Liver (tissue), 9 donors: ENCODE results near the gene ADIG. TPM values are rescaled to one million over a fixed set of nuclear protein-coding genes. Genes with fewer than 3 reads are reported as not detected.

Experiments
- DNase-seq: peaks from one replicate; pipeline ENCODE4 v3.0.0-alpha.2; 2017; ENCODE audit warnings: low spot score
- H3K27ac ChIP-seq, 2 donors: one replicate each; pipeline ENCODE4 v1.7.0; 2013; ENCODE audit warnings: inconsistent platforms in 2 of 2, low read length in 2 of 2, control low read depth in 1 of 2, low read depth in 1 of 2, mild to moderate bottlenecking in 1 of 2
- H3K27me3 ChIP-seq, 4 donors: one replicate each; pipeline versions ENCODE4 v1.6.1 to v1.7.0; 2013; ENCODE audit warnings: low read length in 3 of 4, inconsistent platforms in 1 of 4, mild to moderate bottlenecking in 1 of 4, moderate library complexity in 1 of 4; ENCODE audit not compliant: control insufficient read depth in 4 of 4, insufficient read depth in 4 of 4
- H3K36me3 ChIP-seq, 4 donors: one replicate each; pipeline versions ENCODE4 v1.6.1 to v1.7.0; 2013; ENCODE audit warnings: low read length in 3 of 4, mild to moderate bottlenecking in 3 of 4, low read depth in 1 of 4, moderate library complexity in 1 of 4; ENCODE audit not compliant: control insufficient read depth in 4 of 4, insufficient read depth in 3 of 4
- H3K4me1 ChIP-seq, 4 donors: one replicate each; pipeline versions ENCODE4 v1.6.1 to v1.7.0; 2013; ENCODE audit warnings: low read length in 3 of 4, mild to moderate bottlenecking in 3 of 4, moderate library complexity in 1 of 4; ENCODE audit not compliant: control insufficient read depth in 4 of 4, insufficient read depth in 4 of 4
- H3K4me3 ChIP-seq, 3 donors: one replicate each; pipeline versions ENCODE4 v1.6.1 to v1.7.0; 2013; ENCODE audit warnings: low read length in 3 of 3, control low read depth in 1 of 3, low read depth in 1 of 3, mild to moderate bottlenecking in 1 of 3
- H3K9ac ChIP-seq, 2 donors: one replicate each; pipeline ENCODE4 v1.7.0; 2013; ENCODE audit warnings: low read length in 2 of 2, mild to moderate bottlenecking in 2 of 2, moderate library complexity in 2 of 2, control low read depth in 1 of 2, low read depth in 1 of 2
- H3K9me3 ChIP-seq, 4 donors: one replicate each; pipeline versions ENCODE4 v1.6.1 to v1.7.0; 2013; ENCODE audit warnings: low read length in 3 of 4; ENCODE audit not compliant: control insufficient read depth in 4 of 4
- EGR1 ChIP-seq, 2 donors: IDR thresholded peaks; 2 replicates each; pipeline ENCODE4 v1.6.1; 2016 to 2018; ENCODE audit warnings: antibody characterized with exemption in 2 of 2, low read depth in 2 of 2
- FOXA1 ChIP-seq: IDR thresholded peaks from 2 replicates; pipeline ENCODE4 v1.6.1; 2016; ENCODE audit warnings: antibody characterized with exemption
- FOXA2 ChIP-seq: IDR thresholded peaks from 2 replicates; pipeline ENCODE4 v1.6.1; 2016; ENCODE audit warnings: antibody characterized with exemption
- HNF4A ChIP-seq, 2 donors: conservative IDR thresholded peaks; 2 replicates each; pipeline ENCODE4 v1.6.1; 2016; ENCODE audit warnings: antibody characterized with exemption in 2 of 2, mild to moderate bottlenecking in 2 of 2
- HNF4G ChIP-seq: IDR thresholded peaks from 2 replicates; pipeline ENCODE4 v1.6.1; 2016; ENCODE audit warnings: antibody characterized with exemption
- JUND ChIP-seq, 2 donors: IDR thresholded peaks; 2 replicates each; pipeline ENCODE4 v1.6.1; 2016; ENCODE audit warnings: antibody characterized with exemption in 2 of 2
- MAX ChIP-seq: IDR thresholded peaks from 2 replicates; pipeline ENCODE4 v1.6.1; 2016; ENCODE audit warnings: antibody characterized with exemption
- NR2F2 ChIP-seq: IDR thresholded peaks from 2 replicates; pipeline ENCODE4 v1.6.1; 2016; ENCODE audit warnings: antibody characterized with exemption
- RAD21 ChIP-seq, 2 donors: IDR thresholded peaks; 2 replicates each; pipeline ENCODE4 v1.6.1; 2016; ENCODE audit warnings: antibody characterized with exemption in 2 of 2, mild to moderate bottlenecking in 2 of 2
- RXRA ChIP-seq, 2 donors: IDR thresholded peaks; 2 replicates each; pipeline ENCODE4 v1.6.1; 2017 to 2018; ENCODE audit warnings: antibody characterized with exemption in 2 of 2, mild to moderate bottlenecking in 1 of 2
- SP1 ChIP-seq: IDR thresholded peaks from 2 replicates; pipeline ENCODE4 v1.6.1; 2018; ENCODE audit warnings: antibody characterized with exemption, mild to moderate bottlenecking
- TAF1 ChIP-seq: conservative IDR thresholded peaks from 2 replicates; pipeline ENCODE4 v1.6.1; 2016; ENCODE audit warnings: antibody characterized with exemption, mild to moderate bottlenecking
- YY1 ChIP-seq: IDR thresholded peaks from 2 replicates; pipeline ENCODE4 v1.6.1; 2016; ENCODE audit warnings: antibody characterized with exemption, mild to moderate bottlenecking
- WGBS: extraction: QIAGEN DNeasy Blood & Tissue Kit; methylation state at CpG from one replicate; pipeline ENCODE4 v1.1.7; 2013; 5-methylcytosine and 5-hydroxymethylcytosine counted together
- polyA plus RNA-seq, 2 donors: library from polyadenylated mRNA; stranded (reverse) in 1 of 2; unstranded in 1 of 2; fragments of 200-250 nt in 1 of 2; fragments of >200 nt in 1 of 2; fragmentation: Nextera tagmentation in 1 of 2; extraction: Ambion mirVana in 1 of 2; gene quantifications; one replicate each; pipeline versions ENCODE4 v1.2.1 to v1.2.3, GENCODE V29; 2013 to 2015
- total RNA-seq, 2 donors: library from RNA; depleted of rRNA; stranded (reverse); fragments of >200 nt; gene quantifications; one replicate each; pipeline ENCODE4 v1.2.3, GENCODE V29; 2014
- TF ChIP-seq, protein P1 (sequence below): IDR thresholded peaks from 2 replicates; pipeline ENCODE4 v1.6.1; 2016; ENCODE audit warnings: antibody characterized with exemption
- TF ChIP-seq, protein P2 (sequence below): IDR thresholded peaks from 2 replicates; pipeline ENCODE4 v1.6.1; 2016; ENCODE audit warnings: antibody characterized with exemption, mild to moderate bottlenecking
- TF ChIP-seq, protein P3 (sequence below): IDR thresholded peaks from 2 replicates; pipeline ENCODE4 v1.6.1; 2016; ENCODE audit warnings: antibody characterized with exemption
- donor health status: healthy.
- donor health status: healthy.
- donor health status: healthy.
- donor health status: healthy.
- donor health status: healthy.

ADIG gene
- total and polyA plus RNA-seq, 4 donors = not detected

DNA sequence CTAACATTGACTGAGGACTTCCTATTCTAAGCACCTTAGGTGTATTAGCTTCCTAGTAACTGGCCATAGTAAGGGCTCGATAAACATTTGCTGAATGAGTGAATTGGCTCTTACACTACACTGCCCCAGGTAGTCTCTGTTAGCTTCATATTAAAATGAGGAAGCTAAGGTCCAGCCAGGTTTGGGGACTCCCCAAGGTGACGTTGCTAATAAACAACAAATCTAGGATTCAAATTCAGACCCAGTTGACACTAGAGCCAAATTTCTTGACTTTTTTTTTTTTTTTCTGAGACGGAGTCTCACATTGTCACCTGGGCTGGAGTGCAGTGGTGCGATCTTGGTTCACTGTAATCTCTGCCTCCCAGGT, 36.8 kb downstream of the ADIG start:
- WGBS = 86% methylated on average over 4 of the region's 4 CpGs
- H3K27me3 ChIP-seq = no peaks in the 10 kb centered on the region

DNA sequence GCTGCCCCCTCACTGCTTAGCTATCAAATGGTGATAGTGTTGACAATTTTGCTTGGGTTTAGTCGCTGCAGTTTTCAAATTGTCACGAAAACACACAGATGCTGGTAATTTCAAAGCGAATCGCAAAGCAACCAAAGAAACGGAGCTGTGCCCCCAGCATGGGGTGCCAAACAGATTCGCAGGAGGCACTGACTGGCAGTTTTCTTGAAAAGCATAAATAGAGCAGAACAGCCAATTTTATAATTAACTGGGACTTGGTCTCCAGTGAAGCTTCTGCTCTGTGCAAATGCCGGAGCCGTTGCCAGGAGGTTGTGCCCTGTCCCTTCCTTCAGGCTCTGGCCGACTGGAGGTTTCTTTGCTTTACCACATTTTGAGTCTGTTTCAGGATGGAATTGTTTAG, 39.4 kb downstream of the ADIG start:
- Histone ChIP-seq H3K9me3 (peaks cover 0 to 4% (median 2%) of the 10 kb centered on the region in 4 donors), H3K4me3 (no peak overlapping the region), H3K9ac (no peak overlapping the region), H3K36me3 (no peaks in the 10 kb centered on the region), H3K27ac (no peak overlapping the region), H3K27me3 (no peaks in the 10 kb centered on the region), H3K4me1 (no peaks in the 10 kb centered on the region)
- 62% methylated on average over 9 of the region's 9 CpGs for WGBS
- no peak for DNase-seq
- no peak for TF ChIP-seq HNF4G
- TF ChIP-seq, protein P1, sequence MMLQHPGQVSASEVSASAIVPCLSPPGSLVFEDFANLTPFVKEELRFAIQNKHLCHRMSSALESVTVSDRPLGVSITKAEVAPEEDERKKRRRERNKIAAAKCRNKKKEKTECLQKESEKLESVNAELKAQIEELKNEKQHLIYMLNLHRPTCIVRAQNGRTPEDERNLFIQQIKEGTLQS = no peak
- TF ChIP-seq FOXA1 = no peak
- TF ChIP-seq SP1 = no peak
- no peak for TF ChIP-seq TAF1
- TF ChIP-seq RAD21 (IDR thresholded peaks at IDR 0.05) = no peak

More for the DNA sequence above, 36.8 kb downstream of the ADIG start:
- TF ChIP-seq, protein P2, sequence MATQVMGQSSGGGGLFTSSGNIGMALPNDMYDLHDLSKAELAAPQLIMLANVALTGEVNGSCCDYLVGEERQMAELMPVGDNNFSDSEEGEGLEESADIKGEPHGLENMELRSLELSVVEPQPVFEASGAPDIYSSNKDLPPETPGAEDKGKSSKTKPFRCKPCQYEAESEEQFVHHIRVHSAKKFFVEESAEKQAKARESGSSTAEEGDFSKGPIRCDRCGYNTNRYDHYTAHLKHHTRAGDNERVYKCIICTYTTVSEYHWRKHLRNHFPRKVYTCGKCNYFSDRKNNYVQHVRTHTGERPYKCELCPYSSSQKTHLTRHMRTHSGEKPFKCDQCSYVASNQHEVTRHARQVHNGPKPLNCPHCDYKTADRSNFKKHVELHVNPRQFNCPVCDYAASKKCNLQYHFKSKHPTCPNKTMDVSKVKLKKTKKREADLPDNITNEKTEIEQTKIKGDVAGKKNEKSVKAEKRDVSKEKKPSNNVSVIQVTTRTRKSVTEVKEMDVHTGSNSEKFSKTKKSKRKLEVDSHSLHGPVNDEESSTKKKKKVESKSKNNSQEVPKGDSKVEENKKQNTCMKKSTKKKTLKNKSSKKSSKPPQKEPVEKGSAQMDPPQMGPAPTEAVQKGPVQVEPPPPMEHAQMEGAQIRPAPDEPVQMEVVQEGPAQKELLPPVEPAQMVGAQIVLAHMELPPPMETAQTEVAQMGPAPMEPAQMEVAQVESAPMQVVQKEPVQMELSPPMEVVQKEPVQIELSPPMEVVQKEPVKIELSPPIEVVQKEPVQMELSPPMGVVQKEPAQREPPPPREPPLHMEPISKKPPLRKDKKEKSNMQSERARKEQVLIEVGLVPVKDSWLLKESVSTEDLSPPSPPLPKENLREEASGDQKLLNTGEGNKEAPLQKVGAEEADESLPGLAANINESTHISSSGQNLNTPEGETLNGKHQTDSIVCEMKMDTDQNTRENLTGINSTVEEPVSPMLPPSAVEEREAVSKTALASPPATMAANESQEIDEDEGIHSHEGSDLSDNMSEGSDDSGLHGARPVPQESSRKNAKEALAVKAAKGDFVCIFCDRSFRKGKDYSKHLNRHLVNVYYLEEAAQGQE = no peak
- TF ChIP-seq, protein P3, sequence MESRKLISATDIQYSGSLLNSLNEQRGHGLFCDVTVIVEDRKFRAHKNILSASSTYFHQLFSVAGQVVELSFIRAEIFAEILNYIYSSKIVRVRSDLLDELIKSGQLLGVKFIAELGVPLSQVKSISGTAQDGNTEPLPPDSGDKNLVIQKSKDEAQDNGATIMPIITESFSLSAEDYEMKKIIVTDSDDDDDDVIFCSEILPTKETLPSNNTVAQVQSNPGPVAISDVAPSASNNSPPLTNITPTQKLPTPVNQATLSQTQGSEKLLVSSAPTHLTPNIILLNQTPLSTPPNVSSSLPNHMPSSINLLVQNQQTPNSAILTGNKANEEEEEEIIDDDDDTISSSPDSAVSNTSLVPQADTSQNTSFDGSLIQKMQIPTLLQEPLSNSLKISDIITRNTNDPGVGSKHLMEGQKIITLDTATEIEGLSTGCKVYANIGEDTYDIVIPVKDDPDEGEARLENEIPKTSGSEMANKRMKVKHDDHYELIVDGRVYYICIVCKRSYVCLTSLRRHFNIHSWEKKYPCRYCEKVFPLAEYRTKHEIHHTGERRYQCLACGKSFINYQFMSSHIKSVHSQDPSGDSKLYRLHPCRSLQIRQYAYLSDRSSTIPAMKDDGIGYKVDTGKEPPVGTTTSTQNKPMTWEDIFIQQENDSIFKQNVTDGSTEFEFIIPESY = no peak
- TF ChIP-seq HNF4A (conservative IDR thresholded peaks at IDR 0.05) (no peak), FOXA2 (no peak), TAF1 (no peak), YY1 (no peak), EGR1 (IDR thresholded peaks at IDR 0.05; ENCODE audit: low read depth in 2 of 2) (no peak), FOXA1 (no peak), RXRA (IDR thresholded peaks at IDR 0.05) (no peak), MAX (no peak), NR2F2 (no peak), RAD21 (IDR thresholded peaks at IDR 0.05) (no peak), JUND (IDR thresholded peaks at IDR 0.05) (no peak)
- TF ChIP-seq, protein P1 = no peak
- Histone ChIP-seq H3K36me3 (no peaks in the 10 kb centered on the region), H3K27ac (no peak overlapping the region), H3K4me3 (no peak overlapping the region), H3K9me3 (no peaks in the 10 kb centered on the region), H3K4me1 (no peaks in the 10 kb centered on the region), H3K9ac (no peak overlapping the region)
- DNase-seq = no peak
